GM12873 (cell line): ENCODE measurements around the gene SF3B3.
A peak's percentile ranks its signal among the peaks of the same experiment; 100 is the strongest.

ENCODE experiments used
- TF ChIP-seq, protein P1 (sequence below): IDR thresholded peaks from 2 replicates; pipeline ENCODE4 v1.5.1; 2012; ENCODE audit warnings: low read depth, mild to moderate bottlenecking, moderate library complexity, low read length, control low read depth; ENCODE audit not compliant: insufficient read depth; ENCODE audit errors: missing control alignments

SF3B3 gene

DNA sequence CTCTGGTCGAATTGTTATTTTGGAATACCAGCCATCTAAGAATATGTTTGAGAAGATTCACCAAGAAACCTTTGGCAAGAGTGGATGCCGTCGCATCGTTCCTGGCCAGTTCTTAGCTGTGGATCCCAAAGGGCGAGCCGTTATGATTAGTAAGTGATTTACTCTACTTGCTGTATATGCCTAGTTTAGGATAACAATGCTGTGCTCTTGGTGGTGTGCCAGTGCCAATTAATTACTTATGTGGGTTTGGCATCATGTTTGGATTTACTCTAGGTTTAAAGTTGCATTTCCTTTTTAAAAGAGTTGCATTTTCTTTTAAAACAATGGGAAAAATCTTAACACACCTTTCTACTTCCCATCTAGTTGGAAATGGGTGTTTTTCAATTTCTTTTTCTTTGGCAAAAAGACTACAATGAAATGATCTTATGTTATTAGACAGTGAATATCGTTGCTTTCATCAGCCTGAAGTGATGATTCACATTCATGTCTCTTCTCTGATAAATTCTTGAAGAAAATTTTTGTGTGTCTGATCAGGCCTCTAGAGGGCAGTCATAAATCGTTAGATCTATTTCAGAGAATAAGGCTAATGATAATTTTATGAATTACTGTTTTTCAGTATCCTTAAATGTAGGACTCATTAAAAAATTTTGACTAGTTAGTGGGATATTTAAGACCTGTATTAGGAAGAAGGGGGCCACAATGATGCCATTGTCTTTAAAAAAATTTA, 5.6 kb downstream of the SF3B3 start:
- TF ChIP-seq, protein P1, sequence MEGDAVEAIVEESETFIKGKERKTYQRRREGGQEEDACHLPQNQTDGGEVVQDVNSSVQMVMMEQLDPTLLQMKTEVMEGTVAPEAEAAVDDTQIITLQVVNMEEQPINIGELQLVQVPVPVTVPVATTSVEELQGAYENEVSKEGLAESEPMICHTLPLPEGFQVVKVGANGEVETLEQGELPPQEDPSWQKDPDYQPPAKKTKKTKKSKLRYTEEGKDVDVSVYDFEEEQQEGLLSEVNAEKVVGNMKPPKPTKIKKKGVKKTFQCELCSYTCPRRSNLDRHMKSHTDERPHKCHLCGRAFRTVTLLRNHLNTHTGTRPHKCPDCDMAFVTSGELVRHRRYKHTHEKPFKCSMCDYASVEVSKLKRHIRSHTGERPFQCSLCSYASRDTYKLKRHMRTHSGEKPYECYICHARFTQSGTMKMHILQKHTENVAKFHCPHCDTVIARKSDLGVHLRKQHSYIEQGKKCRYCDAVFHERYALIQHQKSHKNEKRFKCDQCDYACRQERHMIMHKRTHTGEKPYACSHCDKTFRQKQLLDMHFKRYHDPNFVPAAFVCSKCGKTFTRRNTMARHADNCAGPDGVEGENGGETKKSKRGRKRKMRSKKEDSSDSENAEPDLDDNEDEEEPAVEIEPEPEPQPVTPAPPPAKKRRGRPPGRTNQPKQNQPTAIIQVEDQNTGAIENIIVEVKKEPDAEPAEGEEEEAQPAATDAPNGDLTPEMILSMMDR: peak; percentile 25

DNA sequence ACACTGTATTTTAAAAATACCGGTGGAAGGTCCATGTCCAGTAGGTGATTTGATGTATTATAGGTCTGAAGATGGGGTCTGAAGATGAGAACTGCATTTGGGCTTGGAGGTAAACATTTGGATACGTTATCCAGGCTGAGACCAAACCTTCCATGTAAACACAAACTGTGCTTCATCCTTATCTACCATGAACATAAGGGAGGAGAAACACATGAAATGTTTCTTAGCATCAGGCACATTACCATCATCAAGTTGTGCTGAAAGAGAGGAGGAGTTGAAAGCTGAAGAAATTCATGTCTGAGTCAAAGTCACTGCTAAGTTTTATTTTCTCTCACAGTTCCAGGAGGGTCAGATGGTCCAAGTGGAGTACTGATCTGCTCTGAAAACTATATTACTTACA, 11.4 kb downstream of the SF3B3 start:
- TF ChIP-seq, protein P1: no peak

DNA sequence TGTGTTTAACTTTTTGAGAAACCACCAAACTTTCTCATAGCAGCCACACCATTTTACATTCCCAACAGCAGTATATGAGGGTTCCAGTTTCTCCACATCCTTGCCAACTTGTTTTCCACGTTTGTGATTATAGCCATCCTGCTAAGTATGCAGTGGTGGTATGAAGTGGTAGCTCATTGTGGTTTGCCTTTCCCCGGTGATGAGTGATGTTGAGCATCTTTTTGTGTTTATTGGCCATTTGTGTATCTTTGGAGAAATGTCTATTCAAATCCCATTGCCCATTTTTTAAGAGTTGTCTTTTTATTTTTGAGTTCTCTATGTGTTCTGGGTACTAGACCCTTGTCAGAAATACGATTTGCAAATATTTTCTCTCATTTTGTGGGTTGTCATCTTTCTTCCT, 17.4 kb downstream of the SF3B3 start:
- TF ChIP-seq, protein P1: no peak

DNA sequence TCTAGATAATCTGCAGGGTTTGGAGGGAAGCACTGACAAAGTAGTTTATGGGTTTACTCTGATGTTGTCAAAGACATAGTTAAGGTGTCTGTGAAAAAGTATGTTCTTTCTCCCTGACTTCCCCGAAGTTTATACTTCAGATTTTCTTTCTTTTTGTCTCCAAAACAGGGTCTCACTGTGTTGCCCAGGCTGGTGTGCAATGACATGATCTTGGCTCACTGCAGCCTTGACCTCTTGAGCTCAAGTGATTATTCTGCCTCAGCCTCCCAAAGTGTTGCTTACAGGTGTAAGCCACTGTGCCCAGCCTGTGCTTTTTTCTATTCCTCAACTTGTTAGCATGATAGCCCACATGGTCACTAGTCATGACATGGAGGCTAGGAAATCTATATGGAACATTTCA, 20.9 kb downstream of the SF3B3 start:
- TF ChIP-seq, protein P1: no peak

DNA sequence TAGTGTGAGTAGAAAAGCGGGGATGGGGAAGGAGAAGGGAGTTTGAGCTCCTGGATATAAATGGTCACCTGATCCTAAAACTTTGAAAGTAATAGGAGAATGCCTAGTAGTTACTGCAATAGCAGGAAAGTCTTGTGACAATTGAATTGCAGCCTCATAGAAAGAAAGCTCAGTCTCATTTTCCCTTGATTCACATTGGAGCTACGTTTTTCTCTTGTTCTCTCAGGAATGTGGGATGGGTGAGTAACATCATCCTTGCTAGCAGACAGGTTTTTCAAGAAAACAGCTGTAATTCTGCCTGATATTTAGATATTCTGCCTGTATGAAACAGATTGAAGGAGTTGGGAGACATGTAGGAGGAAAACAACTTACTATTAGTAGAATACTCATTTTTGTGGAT, 25.3 kb downstream of the SF3B3 start:
- TF ChIP-seq, protein P1: no peak

DNA sequence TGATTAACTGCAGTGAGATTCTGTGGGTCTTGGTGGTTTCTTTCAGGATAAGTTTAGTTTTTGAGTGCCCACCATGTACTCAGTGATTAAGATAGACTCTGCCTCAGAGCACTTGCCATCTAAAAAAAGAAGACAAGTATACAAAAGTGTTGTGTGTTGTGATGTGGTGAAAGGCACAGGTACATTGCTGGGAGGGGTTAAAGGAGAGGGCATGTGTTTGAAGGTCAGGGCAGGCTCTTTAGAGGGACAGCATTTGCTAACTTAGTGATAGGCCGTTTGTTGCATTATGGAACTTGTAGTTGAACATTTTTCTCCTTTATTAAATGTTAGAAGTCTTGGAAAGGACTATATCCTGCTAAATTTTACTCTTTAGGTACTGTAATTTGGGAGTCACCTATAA, 26.5 kb downstream of the SF3B3 start:
- TF ChIP-seq, protein P1: no peak

DNA sequence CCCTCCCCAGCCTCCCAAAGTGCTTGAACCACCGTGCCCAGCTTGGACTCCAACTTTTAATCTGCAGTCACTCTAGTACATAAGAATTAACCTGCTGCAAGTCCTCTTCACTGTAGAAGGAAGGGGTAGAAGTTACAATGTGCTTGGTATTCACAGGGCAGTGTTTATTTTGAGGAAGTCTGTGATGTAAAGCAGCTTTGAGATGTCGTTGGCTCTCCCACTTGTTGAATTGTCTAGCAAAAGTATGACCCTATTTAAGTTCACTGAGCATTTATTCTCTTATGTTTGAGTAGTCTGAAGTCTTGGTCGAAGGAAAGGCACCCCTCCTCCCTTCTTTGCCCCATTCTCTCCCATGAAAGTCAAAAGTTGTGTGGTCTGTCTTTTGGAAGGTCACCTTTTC, 28.2 kb downstream of the SF3B3 start:
- TF ChIP-seq, protein P1: no peak
